ENCODE results near the gene LITAF.

LITAF gene

GRCh38 chr16:11528053-11528452 lies 58.7 kb downstream of the LITAF start (continued):
- TF ChIP-seq ZBTB11 (tag by site-specific recombination; conservative IDR thresholded peaks at IDR 0.05; ENCODE audit: low read depth) (no peak), ZNF626 (tag by site-specific recombination; IDR thresholded peaks at IDR 0.05) (no peak), ZNF664 (tag by site-specific recombination; IDR thresholded peaks at IDR 0.05) (no peak), ZNF701 (tag by site-specific recombination; IDR thresholded peaks at IDR 0.05) (no peak), GLIS1 (tag by site-specific recombination; IDR thresholded peaks at IDR 0.05) (no peak)

GRCh38 chr16:11526655-11527350 lies 59.9 kb downstream of the LITAF start:
- no peak overlapping the region for H3K27ac ChIP-seq (ENCODE audit: extremely low read depth, low read depth, low read length)
- H3K4me3 ChIP-seq (ENCODE audit: low read depth, low read length) = no peak overlapping the region
- H3K36me3 ChIP-seq (ENCODE audit: control insufficient read depth in 2 of 2, insufficient read depth in 1 of 2, low read length in 2 of 2) = no peaks in the 10 kb centered on the region
- H3K4me1 ChIP-seq (ENCODE audit: control insufficient read depth, insufficient read depth, low read length) = no peaks in the 10 kb centered on the region
- no peaks in the 10 kb centered on the region for H3K9me3 ChIP-seq (ENCODE audit: control insufficient read depth, insufficient read depth, low read depth, low read length)
- TF ChIP-seq ZSCAN18 (tag by site-specific recombination; IDR thresholded peaks at IDR 0.05) (no peak), ZNF155 (tag by site-specific recombination; IDR thresholded peaks at IDR 0.05) (no peak), PRDM1 (tag by site-specific recombination; IDR thresholded peaks at IDR 0.05) (no peak), ZNF776 (tag by site-specific recombination; IDR thresholded peaks at IDR 0.05; ENCODE audit: borderline replicate concordance) (no peak), ZNF549 (tag by site-specific recombination; IDR thresholded peaks at IDR 0.05) (no peak), ZNF350 (tag by site-specific recombination; IDR thresholded peaks at IDR 0.05) (no peak), HOXA7 (CRISPR knock-in tag; IDR thresholded peaks at IDR 0.05; ENCODE audit: borderline replicate concordance) (no peak), ZNF830 (tag by site-specific recombination; IDR thresholded peaks at IDR 0.05; ENCODE audit: low read depth) (no peak), ZNF311 (tag by site-specific recombination; IDR thresholded peaks at IDR 0.05; ENCODE audit: borderline replicate concordance) (no peak), ZNF404 (tag by site-specific recombination; IDR thresholded peaks at IDR 0.05) (no peak), OVOL3 (tag by site-specific recombination; IDR thresholded peaks at IDR 0.05) (no peak), ZNF785 (tag by site-specific recombination; IDR thresholded peaks at IDR 0.05) (no peak)
- ChIA-PET CTCF (interaction anchor here (0.6 to 0.8 kb wide), 4 partner anchors 27 to 563 kb away, joined by 3 to 5 read pairs (median 3); no protein-coding TSS in a partner anchor), POLR2A (no interaction called here)

- no peak overlapping the region for H3K27ac ChIP-seq (ENCODE audit: extremely low read depth, low read depth, low read length)
- H3K4me1 ChIP-seq (ENCODE audit: control insufficient read depth, insufficient read depth, low read length) = no peaks in the 10 kb centered on the region
- no peaks in the 10 kb centered on the region for H3K36me3 ChIP-seq (ENCODE audit: control insufficient read depth in 2 of 2, insufficient read depth in 1 of 2, low read length in 2 of 2)
- H3K9me3 ChIP-seq (ENCODE audit: control insufficient read depth, insufficient read depth, low read depth, low read length) = no peaks in the 10 kb centered on the region
- ChIA-PET CTCF (interaction anchor here (1.0 kb wide), 1 partner anchor 8 kb away, joined by 3 read pairs; no protein-coding TSS in a partner anchor), POLR2A (no interaction called here)
- no peak overlapping the region for H3K4me3 ChIP-seq (ENCODE audit: low read depth, low read length)
- no peak for TF ChIP-seq ZNF394 (tag by site-specific recombination; IDR thresholded peaks at IDR 0.05; ENCODE audit: borderline replicate concordance)
- TF ChIP-seq EGR2 (tag by site-specific recombination; IDR thresholded peaks at IDR 0.05; ENCODE audit: low read depth) = peak; percentile 98
- TF ChIP-seq ZFHX2 (tag by site-specific recombination; conservative IDR thresholded peaks at IDR 0.05) = peak; percentile 97
Measured at GRCh38 chr16:11524098-11524760, 62.5 kb downstream of the LITAF start.
